Suprapubic skin (tissue), 4 donors: ENCODE results near the gene RASAL3. TPM values are rescaled to one million over a fixed set of nuclear protein-coding genes. Genes with fewer than 3 reads are reported as not detected.
"Not testable (repeated sequence)": the region's sequence is repeated elsewhere in the genome, so short reads cannot be mapped to it uniquely, and the experiment has no call there.

Experiments
- DNase-seq, 2 donors: peaks; one replicate each; pipeline ENCODE4 v3.0.0-alpha.2; 2019; ENCODE audit warnings: low spot score in 2 of 2
- H3K27ac ChIP-seq: fragments of 200-600 bp; sonication (generic); one replicate; pipeline ENCODE4 v1.5.1; 2019
- H3K27me3 ChIP-seq: fragments of 200-600 bp; sonication (generic); one replicate; pipeline ENCODE4 v1.5.1; 2019
- H3K36me3 ChIP-seq: fragments of 200-600 bp; sonication (generic); one replicate; pipeline ENCODE4 v1.5.1; 2019
- H3K4me1 ChIP-seq: fragments of 200-600 bp; sonication (generic); one replicate; pipeline ENCODE4 v1.5.1; 2019
- H3K4me3 ChIP-seq: fragments of 200-600 bp; sonication (generic); one replicate; pipeline ENCODE4 v1.5.1; 2019; ENCODE audit warnings: mild to moderate bottlenecking
- H3K9me3 ChIP-seq: fragments of 200-600 bp; sonication (generic); one replicate; pipeline ENCODE4 v1.5.1; 2019
- CTCF ChIP-seq, 2 donors: fragments of 200-600 bp in 1 of 2; fragments of 450-650 bp in 1 of 2; sonication (generic) in 1 of 2; IDR thresholded peaks; one replicate each; pipeline ENCODE4 v1.5.1; 2016 to 2019; ENCODE audit warnings: antibody characterized with exemption in 2 of 2, mild to moderate bottlenecking in 1 of 2, moderate library complexity in 1 of 2
- EP300 ChIP-seq: sonication (generic); formaldehyde crosslinking; IDR thresholded peaks from one replicate; pipeline ENCODE4 v1.6.1; 2017; ENCODE audit warnings: antibody characterized with exemption
- POLR2A ChIP-seq, 2 donors: fragments of 450-650 bp; IDR thresholded peaks; one replicate each; pipeline ENCODE4 v1.6.1; 2017; ENCODE audit warnings: antibody characterized with exemption in 2 of 2, mild to moderate bottlenecking in 2 of 2, moderate library complexity in 2 of 2
- POLR2AphosphoS5 ChIP-seq, 3 donors: sonication (generic); formaldehyde crosslinking; IDR thresholded peaks; one replicate each; pipeline ENCODE4 v1.6.1; 2017; ENCODE audit warnings: antibody characterized with exemption in 3 of 3
- WGBS: methylation state at CpG from one replicate; pipeline ENCODE4 v1.1.5; 2018; 5-methylcytosine and 5-hydroxymethylcytosine counted together
- total RNA-seq, 4 donors: library from RNA; depleted of rRNA; stranded (reverse); fragments of >200 nt; gene quantifications; one replicate each; pipeline ENCODE4 v1.1.0, GENCODE V29; 2016

RASAL3 gene
- total RNA-seq, 4 donors from 2014 or later, result 0.70 to 2.4 (median 1.0) TPM

GRCh38 chr19:15476325-15476724, 12.0 kb upstream of the RASAL3 start:
- H3K4me1 ChIP-seq, result no peaks in the 10 kb centered on the region
- DNase-seq, result no peak
- H3K4me3 ChIP-seq, result no peak overlapping the region
- H3K27ac ChIP-seq, result no peak overlapping the region
- peaks cover 6% of the 10 kb centered on the region for H3K27me3 ChIP-seq
- WGBS, result 51% methylated on average over 4 of the region's 5 CpGs
- H3K9me3 ChIP-seq, result peaks cover 4% of the 10 kb centered on the region
- TF ChIP-seq POLR2A (IDR thresholded peaks at IDR 0.05) (no peak), CTCF (IDR thresholded peaks at IDR 0.05) (no peak), EP300 (no peak), POLR2AphosphoS5 (IDR thresholded peaks at IDR 0.05) (no peak)
- no peaks in the 10 kb centered on the region for H3K36me3 ChIP-seq

- DNase-seq, result no peak
- TF ChIP-seq POLR2AphosphoS5 (IDR thresholded peaks at IDR 0.05) (no peak), EP300 (no peak), CTCF (IDR thresholded peaks at IDR 0.05) (no peak), POLR2A (IDR thresholded peaks at IDR 0.05) (no peak)
- Histone ChIP-seq H3K9me3 (peaks cover 4% of the 10 kb centered on the region), H3K4me3 (no peak overlapping the region), H3K27me3 (peaks cover 12% of the 10 kb centered on the region), H3K36me3 (no peaks in the 10 kb centered on the region), H3K27ac (no peak overlapping the region), H3K4me1 (no peaks in the 10 kb centered on the region)
- WGBS, result 97% methylated on average over 8 of the region's 10 CpGs
Measured at GRCh38 chr19:15475611-15476010, 11.3 kb upstream of the RASAL3 start.

GRCh38 chr19:15475169-15475568, 10.8 kb upstream of the RASAL3 start:
- DNase-seq, result no peak
- peaks cover 4% of the 10 kb centered on the region for H3K9me3 ChIP-seq
- peaks cover 16% of the 10 kb centered on the region for H3K27me3 ChIP-seq
- 82% methylated on average over 4 of the region's 4 CpGs for WGBS
- no peak overlapping the region for H3K4me3 ChIP-seq
- H3K27ac ChIP-seq, result no peak overlapping the region
- no peaks in the 10 kb centered on the region for H3K36me3 ChIP-seq
- TF ChIP-seq EP300 (no peak), POLR2A (IDR thresholded peaks at IDR 0.05) (no peak), CTCF (IDR thresholded peaks at IDR 0.05) (no peak), POLR2AphosphoS5 (IDR thresholded peaks at IDR 0.05) (no peak)
- H3K4me1 ChIP-seq, result no peaks in the 10 kb centered on the region

GRCh38 chr19:15473821-15474220, 9.5 kb upstream of the RASAL3 start:
- H3K4me1 ChIP-seq, H3K36me3 ChIP-seq, H3K4me3 ChIP-seq, H3K27ac ChIP-seq, DNase-seq, H3K9me3 ChIP-seq: not testable (repeated sequence)
- 57% methylated on average over 4 of the region's 4 CpGs for WGBS
- peaks cover 29% of the 10 kb centered on the region for H3K27me3 ChIP-seq

- Histone ChIP-seq H3K4me3 (no peak overlapping the region), H3K27ac (no peak overlapping the region), H3K27me3 (peaks cover 37% of the 10 kb centered on the region), H3K4me1 (peaks cover 10% of the 10 kb centered on the region), H3K36me3 (no peaks in the 10 kb centered on the region), H3K9me3 (peaks cover 4% of the 10 kb centered on the region)
- no peak for TF ChIP-seq CTCF (IDR thresholded peaks at IDR 0.05)
- TF ChIP-seq EP300, result no peak
- TF ChIP-seq POLR2A (IDR thresholded peaks at IDR 0.05), result no peak
- TF ChIP-seq POLR2AphosphoS5 (IDR thresholded peaks at IDR 0.05), result no peak
- 48% methylated on average over 21 of the region's 31 CpGs for WGBS
- DNase-seq, result no peak
Measured at GRCh38 chr19:15471639-15472101, 7.3 kb upstream of the RASAL3 start.
